ENCODE results near the gene TAPBPL. TPM values are rescaled to one million over a fixed set of nuclear protein-coding genes. Genes with fewer than 3 reads are reported as not detected.
A peak's percentile ranks its signal among the peaks of the same experiment; 100 is the strongest.
"Not testable (repeated sequence)": the region's sequence is repeated elsewhere in the genome, so short reads cannot be mapped to it uniquely, and the experiment has no call there.

TAPBPL gene
- total and polyA plus RNA-seq, 12 donors: 7.9 to 57.5 (median 17.0) TPM

DNA sequence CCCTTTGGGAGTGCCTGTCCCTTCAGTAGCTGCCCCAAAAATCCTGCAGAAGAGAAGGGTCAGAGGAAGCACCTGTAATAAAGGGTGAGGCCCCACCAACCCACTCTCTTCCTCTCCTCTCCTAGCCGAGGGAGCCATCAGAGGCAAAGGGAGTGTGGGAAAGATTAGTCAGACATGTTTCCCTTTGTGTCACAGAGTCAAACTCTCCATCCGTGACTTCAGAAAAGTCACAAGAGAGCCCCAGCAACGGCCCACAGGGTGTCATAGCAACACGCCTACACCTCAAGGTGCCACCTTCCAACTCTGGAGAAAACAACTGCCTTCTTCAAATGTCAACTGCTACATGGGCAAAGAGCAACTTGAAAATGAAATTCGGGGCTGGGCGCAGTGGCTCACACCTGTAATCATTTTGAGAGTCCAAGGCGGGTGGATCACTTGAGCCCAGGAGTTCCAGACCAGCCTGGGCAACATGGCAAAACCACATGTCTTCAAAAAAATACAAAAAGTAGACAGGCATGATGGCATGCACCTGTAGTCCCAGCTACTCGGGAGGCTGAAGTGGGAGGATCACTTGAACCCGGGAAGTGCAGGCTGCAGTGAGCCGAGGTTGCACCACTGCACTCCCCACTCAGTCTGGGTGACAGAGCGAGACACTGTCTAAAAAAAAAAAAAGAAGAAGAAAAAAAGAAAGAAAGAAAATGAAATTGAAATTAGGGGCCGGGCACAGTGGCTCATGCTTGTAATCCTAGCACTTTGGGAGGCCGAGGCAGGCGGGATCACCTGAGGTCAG lies 24.8 kb upstream of the TAPBPL start:
- peak overlapping the region in 1 of 10 donors; percentile 73 for H3K27ac ChIP-seq
- ATAC-seq (no peak), DNase-seq (no peak)
- H3K9me3 ChIP-seq: no peaks in the 10 kb centered on the region
- H3K36me3 ChIP-seq: no peaks in the 10 kb centered on the region
- no peaks in the 10 kb centered on the region for H3K27me3 ChIP-seq
- no peak for TF ChIP-seq CTCF (IDR thresholded peaks at IDR 0.05)
- intact Hi-C loops (cut with DNase I): loop anchor here in 4 of 10 donors (5.0 to 10.0 kb wide), 2 partner anchors 35 to 108 kb away; partner anchors contain the start of gene GAPDH (in 2 of the 4)
- 80 to 84% methylated on average over 14 of the region's 14 CpGs for WGBS, 2 donors
- H3K4me3 ChIP-seq: no peak overlapping the region
- H3K4me1 ChIP-seq: peaks cover 0 to 41% (median 19%) of the 10 kb centered on the region in 9 donors

GRCh38 chr12:6427796-6428195 lies 24.0 kb upstream of the TAPBPL start:
- H3K4me1 ChIP-seq: peaks cover 0 to 41% (median 19%) of the 10 kb centered on the region in 9 donors
- H3K4me3 ChIP-seq, DNase-seq, H3K27me3 ChIP-seq, H3K36me3 ChIP-seq, H3K9me3 ChIP-seq, ATAC-seq: not testable (repeated sequence)
- peak overlapping the region in 1 of 10 donors; percentile 73 for H3K27ac ChIP-seq
- intact Hi-C loops (cut with DNase I): loop anchor here in 4 of 10 donors (5.0 to 10.0 kb wide), 2 partner anchors 35 to 107 kb away; partner anchors contain the start of gene GAPDH (in 2 of the 4)
- WGBS, 2 donors: 94 to 95% methylated on average over 10 of the region's 10 CpGs

- H3K4me1 ChIP-seq: peaks cover 0 to 39% (median 19%) of the 10 kb centered on the region in 9 donors
- H3K27ac ChIP-seq: no peak overlapping the region
- intact Hi-C loops (cut with DNase I): loop anchor here in 4 of 10 donors (5.0 to 10.0 kb wide), 2 partner anchors 34 to 106 kb away; partner anchors contain the start of gene GAPDH (in 2 of the 4)
- no peak for ATAC-seq
- no peaks in the 10 kb centered on the region for H3K9me3 ChIP-seq
- no peak for DNase-seq
- H3K4me3 ChIP-seq: no peak overlapping the region
- H3K36me3 ChIP-seq: no peaks in the 10 kb centered on the region
- WGBS, 2 donors: 89 to 90% methylated on average over 3 of the region's 3 CpGs
- H3K27me3 ChIP-seq: no peaks in the 10 kb centered on the region
- no peak for TF ChIP-seq CTCF (IDR thresholded peaks at IDR 0.05)
Measured at GRCh38 chr12:6428326-6428725, 23.5 kb upstream of the TAPBPL start.

DNA sequence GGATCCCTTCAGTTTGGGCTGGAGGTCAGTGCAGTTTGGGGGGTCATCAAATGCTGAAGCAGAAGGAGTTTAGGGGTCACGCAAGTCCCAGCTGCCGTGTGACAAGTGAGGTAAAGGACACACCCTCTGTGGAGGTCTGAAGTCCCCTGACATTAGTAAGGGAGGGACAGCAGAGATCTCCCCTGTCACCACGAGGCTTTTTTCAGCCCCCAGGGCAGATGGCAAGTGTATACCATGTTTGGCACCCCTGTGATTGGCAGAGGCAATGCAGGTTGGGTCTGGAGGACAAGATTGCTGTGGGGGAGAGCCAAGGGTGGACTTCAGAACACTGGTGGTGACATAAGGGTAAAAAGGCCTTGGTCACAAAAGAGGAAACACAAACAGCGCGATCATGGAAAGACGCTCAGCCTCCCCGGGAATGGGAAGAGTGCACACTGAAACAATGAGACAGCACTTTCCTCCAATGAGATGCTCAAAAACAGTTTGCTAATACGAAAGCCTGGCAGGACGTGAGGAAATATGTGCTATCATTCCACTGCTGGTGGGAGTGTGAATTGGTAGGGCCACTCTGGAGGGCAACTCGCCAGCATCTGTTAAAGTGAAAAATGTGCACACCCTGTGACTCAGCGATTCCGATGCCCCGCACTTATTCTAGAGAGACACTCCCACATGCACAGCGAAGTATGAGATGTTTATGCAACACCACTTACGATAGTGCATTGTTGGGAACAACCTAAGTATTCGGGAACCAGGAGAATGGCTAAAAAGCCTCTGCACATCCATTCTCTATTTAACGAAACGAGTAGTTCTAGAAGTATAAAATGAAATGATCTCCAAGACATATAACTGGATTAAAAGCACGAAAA lies 21.5 kb upstream of the TAPBPL start:
- Histone ChIP-seq H3K27me3 (no peaks in the 10 kb centered on the region), H3K9me3 (no peaks in the 10 kb centered on the region), H3K4me1 (peaks cover 0 to 32% (median 12%) of the 10 kb centered on the region in 9 donors), H3K36me3 (no peaks in the 10 kb centered on the region), H3K27ac (peak overlapping the region in 9 of 10 donors; percentile 33 to 83 (median 55)), H3K4me3 (peak overlapping the region in 7 of 10 donors; percentile 14 to 47 (median 34))
- ATAC-seq (peak; percentile 70 to 93 (median 83)), DNase-seq (peak; percentile 54 to 79)
- TF ChIP-seq CTCF (IDR thresholded peaks at IDR 0.05): no peak
- WGBS, 2 donors: 36 to 43% methylated on average over 19 of the region's 19 CpGs
- intact Hi-C loops (cut with DNase I): no loop called here

Data from heart right ventricle (tissue), 16 donors.